Activated CD8-positive, alpha-beta memory T cell treated with anti-CD3 and anti-CD28 coated beads, Interleukin-2, amount 50 U/mL, for 1 hour (primary cell): ENCODE results near the gene ARHGAP26.

ENCODE experiments used
- DNase-seq: peaks from one replicate; pipeline ENCODE4 v3.0.0-alpha.2; 2020; ENCODE audit errors: extremely low read depth

ARHGAP26 gene

DNA sequence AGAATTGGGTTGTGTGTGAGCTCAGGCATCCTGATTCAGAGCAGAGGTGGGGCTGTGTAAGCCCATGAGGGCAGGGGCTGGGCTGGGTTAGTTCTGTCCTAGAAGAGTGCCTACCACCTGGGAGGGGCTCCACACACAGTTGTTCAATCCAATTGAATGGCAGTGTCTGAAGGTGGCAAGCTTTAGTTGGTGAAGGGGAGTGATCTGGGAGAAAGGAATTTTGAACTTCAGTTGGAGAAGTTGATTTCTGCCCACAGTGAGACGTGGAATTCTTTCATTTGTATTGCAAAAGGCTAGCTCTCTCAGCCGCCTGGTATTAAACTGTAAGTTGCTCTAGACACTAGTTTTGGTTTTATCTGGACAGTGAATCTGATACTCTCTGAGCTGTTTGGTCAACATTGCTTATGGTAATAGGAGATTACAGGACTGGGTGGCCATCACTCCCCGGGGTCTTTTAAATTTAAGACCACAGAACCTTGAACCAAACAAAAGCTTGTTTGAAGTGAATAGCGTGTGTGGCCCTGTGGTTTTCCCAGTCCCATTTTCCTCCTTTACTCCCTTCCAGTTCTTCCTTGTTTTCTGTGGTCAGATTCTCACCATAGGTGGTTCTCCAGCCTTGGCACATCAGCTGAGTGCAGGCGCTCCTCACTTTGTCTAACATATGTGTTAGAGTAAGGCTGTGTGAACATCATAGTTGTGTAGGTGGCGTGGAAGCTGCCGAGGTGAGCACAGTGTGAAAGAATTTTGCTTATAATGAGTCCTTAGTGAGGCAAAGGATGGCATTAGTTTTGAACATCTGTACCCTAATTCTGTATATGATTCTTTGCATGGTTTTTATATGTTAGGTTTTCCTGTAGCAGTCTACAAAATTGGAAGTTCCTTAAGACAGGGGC lies 78.0 kb downstream of the ARHGAP26 start:
- no peak for DNase-seq

DNA sequence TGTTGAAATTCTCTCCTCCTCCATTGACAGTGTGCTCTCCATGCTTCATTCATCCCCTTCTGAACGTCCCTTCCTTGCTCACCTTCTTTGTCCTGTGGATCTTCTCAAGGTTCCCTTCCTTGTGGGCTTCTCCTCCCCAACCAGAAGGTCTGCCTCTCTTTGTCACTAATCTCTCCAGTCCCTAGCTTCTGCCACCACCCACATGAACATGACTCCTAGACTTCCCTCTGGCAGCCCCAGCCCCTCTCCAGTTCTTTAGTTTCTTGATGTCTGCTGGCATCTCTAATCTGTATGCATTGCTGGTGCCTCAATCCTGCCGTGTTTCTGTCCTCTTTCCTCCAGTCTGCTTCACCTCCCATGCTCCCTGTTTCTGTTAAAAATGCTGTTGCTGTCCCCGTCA lies 79.3 kb downstream of the ARHGAP26 start:
- DNase-seq, result no peak

- DNase-seq, result no peak
Measured at GRCh38 chr5:142849880-142850279, 79.7 kb downstream of the ARHGAP26 start.

DNA sequence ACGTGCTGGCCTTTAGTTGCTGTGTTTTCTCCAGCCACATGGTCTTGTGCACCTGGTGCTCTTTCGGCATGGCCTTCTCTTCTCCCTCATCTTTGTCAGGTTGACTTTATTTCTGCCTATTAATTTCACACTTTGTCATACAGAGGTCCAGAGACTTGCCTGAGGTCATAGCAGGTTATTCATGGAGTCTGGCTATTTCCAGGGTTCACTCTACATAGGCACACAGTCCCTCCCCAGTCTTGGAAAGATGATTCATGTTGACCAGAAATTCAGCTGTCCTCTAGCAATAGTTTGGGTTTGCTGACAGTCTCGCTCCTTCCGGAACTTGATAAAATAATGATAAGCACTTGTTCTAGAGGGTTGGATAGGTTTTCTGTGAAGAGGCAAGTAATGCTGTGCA lies 81.6 kb downstream of the ARHGAP26 start:
- no peak for DNase-seq

- DNase-seq, result no peak
Measured at GRCh38 chr5:142852416-142853198, 82.4 kb downstream of the ARHGAP26 start.

- DNase-seq, result no peak
Measured at GRCh38 chr5:142853682-142854081, 83.5 kb downstream of the ARHGAP26 start.

- DNase-seq, result no peak
Measured at GRCh38 chr5:142856269-142856782, 86.1 kb downstream of the ARHGAP26 start.

DNA sequence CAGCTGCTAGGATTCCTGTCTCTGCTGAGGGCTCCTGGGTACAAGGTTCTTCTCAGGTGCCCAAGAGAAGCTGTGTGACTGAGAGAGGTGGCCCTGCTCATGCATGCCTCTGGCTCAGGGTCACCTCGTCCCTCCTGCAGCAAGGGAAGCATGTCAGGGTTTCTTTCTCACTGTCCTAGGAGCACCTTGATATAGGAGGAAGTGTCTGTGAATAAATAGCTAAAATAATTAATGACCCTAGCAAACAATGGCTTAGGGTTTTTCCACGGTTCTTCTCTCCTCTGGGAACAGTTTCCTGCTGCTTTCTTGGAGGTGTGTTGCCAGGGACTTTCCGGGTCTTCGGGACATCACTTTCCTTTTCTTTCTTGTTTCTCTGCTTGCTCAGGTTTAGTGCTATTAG lies 87.2 kb downstream of the ARHGAP26 start:
- DNase-seq, result no peak

DNA sequence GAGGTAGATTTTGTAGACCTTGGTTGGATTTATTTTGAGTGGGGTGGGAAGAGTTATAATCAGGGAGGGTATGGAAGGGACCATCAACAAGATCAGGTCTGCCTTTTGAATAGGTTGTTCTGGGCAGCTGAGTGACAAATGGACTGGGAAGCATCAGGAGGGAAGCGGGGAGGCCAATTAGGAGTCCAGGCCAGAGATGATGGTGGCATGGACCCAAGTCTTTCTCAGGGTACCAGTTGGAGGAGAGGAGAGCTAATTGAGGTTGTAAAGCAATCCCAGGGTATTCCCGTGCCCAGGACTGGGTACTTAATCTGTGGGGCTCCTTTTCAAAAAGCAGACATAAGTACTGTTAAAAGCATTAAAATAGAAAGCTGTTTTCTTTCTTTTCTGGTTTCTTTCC lies 88.9 kb downstream of the ARHGAP26 start:
- DNase-seq, result no peak

DNA sequence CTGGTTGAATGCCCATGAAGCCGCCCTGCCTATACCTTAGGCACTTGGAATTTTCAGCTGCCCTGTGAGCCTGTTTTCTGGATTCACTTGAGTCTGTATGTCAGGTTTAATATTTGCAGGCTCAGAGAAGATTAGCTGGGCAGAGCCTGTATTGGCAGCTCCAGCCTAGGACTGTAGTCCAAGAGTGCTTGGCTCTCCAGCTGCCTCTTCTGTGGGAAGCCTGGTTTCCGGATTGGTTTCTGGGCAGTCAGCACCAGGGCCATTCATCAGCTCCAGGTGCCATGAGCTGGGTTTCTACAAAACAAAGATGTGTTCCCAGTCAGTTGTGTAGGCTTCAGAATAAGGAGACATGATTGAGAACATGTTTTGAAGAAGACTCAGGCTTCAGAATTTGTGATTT lies 90.1 kb downstream of the ARHGAP26 start:
- no peak for DNase-seq

GRCh38 chr5:142861011-142861410 lies 90.8 kb downstream of the ARHGAP26 start:
- DNase-seq, result no peak

GRCh38 chr5:142862594-142862993 lies 92.4 kb downstream of the ARHGAP26 start:
- DNase-seq, result no peak

DNA sequence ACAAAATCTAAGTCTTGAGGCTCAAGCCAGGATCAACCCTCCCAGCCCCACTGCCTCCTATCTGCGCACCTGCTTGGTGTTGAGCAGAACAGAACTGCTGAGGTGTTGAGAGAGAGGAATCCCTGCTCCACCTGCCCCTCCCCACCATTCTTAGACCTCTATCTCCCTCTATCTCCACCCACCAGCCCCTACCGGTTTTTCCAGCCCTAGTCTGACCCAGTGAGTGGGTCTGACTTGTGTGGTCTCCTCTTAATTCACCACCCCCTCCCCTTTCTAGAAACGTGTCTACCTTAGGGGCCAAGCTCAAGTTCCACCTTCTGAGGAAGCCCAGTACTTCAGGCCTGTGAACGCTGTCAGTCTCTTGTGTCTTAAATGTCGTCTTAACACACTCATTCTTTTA lies 93.7 kb downstream of the ARHGAP26 start:
- DNase-seq, result no peak

- DNase-seq, result no peak
Measured at GRCh38 chr5:142864290-142865260, 94.4 kb downstream of the ARHGAP26 start.

DNA sequence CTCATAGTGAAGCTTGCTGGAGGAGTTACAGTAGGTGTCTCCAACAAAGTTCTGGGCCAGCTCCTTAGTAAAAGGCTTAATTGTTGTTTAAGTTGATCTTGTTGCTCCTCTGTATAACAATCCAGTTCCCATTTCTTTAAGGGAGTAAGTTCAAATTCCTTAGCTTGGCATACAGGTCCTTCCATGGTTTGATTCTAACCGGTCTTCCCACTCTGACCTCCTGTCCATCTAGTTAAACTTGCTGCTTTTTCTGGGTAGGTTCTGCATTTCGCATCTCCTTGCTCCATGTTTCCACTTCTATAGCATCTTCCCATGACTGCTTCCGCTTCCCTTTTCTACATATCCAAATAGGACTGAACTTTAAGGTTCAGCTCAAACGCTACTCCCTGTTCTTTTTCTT lies 95.5 kb downstream of the ARHGAP26 start:
- no peak for DNase-seq

DNA sequence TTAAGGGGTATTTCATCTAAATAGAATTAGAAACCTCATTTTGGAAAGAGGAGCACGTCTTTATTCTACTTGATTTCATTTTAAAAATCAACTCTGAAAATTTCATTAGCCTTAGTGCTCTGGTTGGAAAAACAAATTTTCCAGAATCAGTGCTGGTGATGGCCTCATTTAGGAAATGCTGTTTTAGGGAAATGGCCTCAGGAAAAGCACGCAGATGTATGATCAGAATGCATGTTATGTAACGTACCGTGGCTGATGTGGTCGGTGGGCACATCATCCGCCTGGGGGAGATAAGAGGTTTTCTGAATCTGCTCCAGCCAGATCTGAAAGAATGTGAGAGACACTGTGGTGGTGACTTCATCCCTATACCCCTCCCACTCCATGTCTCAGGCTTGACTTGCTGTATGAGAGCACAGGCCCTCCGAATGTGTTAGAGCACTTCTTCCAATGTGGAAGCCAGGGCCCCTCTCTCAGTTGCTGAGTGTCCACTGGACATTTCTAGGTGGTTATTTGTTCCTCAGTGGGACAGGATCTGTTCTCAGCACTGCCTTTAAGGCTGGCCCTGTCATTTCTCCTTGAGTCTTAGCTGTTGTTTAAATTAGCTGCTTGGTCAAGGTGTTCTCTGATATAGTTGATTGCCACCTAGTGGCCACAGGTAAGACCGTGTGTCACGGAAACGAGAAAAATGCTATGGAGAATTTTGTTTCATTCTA lies 96.5 kb downstream of the ARHGAP26 start:
- DNase-seq, result peak; percentile 18

DNA sequence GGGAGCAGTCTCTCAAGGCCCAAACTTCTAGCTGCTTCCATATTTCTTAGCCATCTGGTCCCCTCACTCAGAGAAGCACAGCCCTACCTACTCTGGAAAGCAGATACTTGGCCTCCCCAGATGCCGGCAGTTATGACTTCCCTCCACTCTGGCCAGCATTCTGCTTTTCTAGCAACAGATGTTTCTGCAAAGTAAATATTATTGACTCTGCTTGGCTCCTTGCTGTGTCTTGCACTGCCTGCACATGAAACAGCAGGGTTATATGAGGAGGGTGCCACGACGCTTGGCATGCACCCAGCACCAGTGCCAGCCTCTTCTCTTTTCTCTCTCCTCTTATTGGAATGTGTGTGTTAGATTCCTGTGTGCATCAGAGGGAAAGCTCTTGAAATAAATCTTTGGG lies 99.7 kb downstream of the ARHGAP26 start:
- no peak for DNase-seq

DNA sequence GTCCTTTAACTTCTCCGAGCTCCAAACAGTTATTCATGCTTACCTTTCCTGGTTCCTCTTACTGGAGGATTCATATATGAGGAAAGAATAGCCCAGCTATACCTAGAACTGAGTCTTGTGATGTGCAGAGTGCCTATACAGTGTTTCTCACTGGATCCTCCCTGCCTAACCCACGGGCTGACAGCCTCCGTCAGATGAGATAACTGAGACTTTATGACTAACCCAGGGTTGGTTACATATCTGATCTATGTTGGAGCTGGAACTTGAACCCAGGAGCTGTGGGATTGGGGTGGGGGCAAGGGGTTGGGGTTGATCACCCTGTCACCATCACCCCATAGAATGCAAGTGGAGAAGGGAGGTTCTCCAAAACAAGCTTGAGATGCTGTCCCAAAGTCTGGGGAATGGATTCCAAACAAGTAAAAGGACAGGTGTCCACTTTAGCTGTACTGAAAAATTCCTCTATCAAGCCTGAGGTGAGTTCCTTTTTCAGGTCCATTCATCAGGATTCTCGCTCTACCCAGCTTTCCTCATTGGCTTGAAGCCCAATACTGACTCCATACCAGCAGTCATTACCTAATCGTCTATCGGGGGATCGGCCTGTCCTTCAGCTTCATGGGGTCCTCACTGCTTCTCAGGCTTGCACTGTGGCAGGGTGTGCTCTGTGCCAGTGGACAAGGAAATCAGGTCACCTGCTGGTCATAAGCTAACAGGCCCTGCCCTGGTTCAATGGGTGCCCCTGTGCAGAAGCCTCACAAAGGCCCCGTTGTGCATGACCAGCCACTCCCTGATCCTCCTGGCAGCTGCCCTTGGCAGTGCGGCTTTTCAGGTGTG lies 100.6 kb downstream of the ARHGAP26 start:
- DNase-seq, result no peak

GRCh38 chr5:142871363-142872193 lies 101.4 kb downstream of the ARHGAP26 start:
- no peak for DNase-seq
